H1 (cell line): ENCODE measurements around the gene CFAP61.

Source experiments
- BACH1 ChIP-seq: IDR thresholded peaks from 2 replicates; pipeline ENCODE4 v1.6.1; 2012; ENCODE audit warnings: low read length, improper control_type of control experiment
- EP300 ChIP-seq, 2 experiments: IDR thresholded peaks; 1 replicate in 1 of 2; 2 replicates in 1 of 2; pipeline ENCODE4 v1.6.1; 2011 to 2012; ENCODE audit warnings: low read depth in 2 of 2, low read length in 2 of 2, mild to moderate bottlenecking in 2 of 2, borderline replicate concordance in 1 of 2, inconsistent platforms in 1 of 2, moderate library complexity in 1 of 2
- FOSL1 ChIP-seq: IDR thresholded peaks from 2 replicates; pipeline ENCODE4 v1.6.1; 2011; ENCODE audit warnings: mild to moderate bottlenecking, low read depth, low read length, moderate library complexity; ENCODE audit not compliant: insufficient read depth
- GABPA ChIP-seq: IDR thresholded peaks from 2 replicates; pipeline ENCODE4 v1.6.1; 2011; ENCODE audit warnings: mild to moderate bottlenecking, low read length, moderate library complexity, borderline replicate concordance; ENCODE audit not compliant: insufficient read depth
- JUND ChIP-seq: IDR thresholded peaks from 2 replicates; pipeline ENCODE4 v1.6.1; 2011; ENCODE audit warnings: mild to moderate bottlenecking, improper control_type of control experiment, low read length
- NANOG ChIP-seq: IDR thresholded peaks from 2 replicates; pipeline ENCODE4 v1.6.1; 2011; ENCODE audit warnings: low read length, low read depth, mild to moderate bottlenecking, inconsistent platforms; ENCODE audit not compliant: insufficient read depth, poor library complexity, severe bottlenecking
- ZNF274 ChIP-seq: IDR thresholded peaks from 2 replicates; pipeline ENCODE4 v1.7.0; 2012; ENCODE audit warnings: low read length, borderline replicate concordance; ENCODE audit errors: extremely low read depth
- TF ChIP-seq, protein P1 (sequence below), 3 experiments: IDR thresholded peaks; 1 replicate in 2 of 3; 2 replicates in 1 of 3; pipeline versions ENCODE4 v1.5.1 to v1.6.1; 2011; ENCODE audit warnings: low read length in 3 of 3, mild to moderate bottlenecking in 3 of 3, inconsistent platforms in 2 of 3, low read depth in 1 of 3, moderate library complexity in 1 of 3; ENCODE audit not compliant: insufficient read depth in 1 of 3; ENCODE audit errors: control extremely low read depth in 1 of 3

DNA sequence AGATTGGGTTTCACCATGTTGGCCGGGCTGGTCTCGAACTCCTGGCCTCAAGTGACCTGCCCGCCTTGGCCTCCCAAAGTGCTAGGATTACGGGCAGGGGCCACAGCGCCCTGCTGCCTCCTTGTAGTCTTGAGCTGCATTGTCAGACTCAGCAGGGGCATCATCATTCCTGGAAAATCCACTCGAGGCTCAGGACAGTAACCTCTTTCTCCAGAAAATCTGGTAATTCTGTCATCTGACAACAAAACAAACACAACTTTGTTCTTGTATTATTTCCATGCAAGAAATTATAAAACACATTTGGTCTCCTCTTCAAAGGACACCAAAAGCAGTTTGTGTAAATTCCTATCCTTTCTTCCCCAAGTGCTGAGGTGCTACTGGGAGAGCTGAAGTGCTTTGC lies 178.4 kb downstream of the CFAP61 start:
- TF ChIP-seq BACH1 (no peak), EP300 (IDR thresholded peaks at IDR 0.05; ENCODE audit: borderline replicate concordance in 1 of 2, low read depth in 2 of 2, low read length in 2 of 2) (no peak), GABPA (no peak), ZNF274 (no peak), FOSL1 (no peak), JUND (no peak), NANOG (no peak)
- TF ChIP-seq, protein P1, sequence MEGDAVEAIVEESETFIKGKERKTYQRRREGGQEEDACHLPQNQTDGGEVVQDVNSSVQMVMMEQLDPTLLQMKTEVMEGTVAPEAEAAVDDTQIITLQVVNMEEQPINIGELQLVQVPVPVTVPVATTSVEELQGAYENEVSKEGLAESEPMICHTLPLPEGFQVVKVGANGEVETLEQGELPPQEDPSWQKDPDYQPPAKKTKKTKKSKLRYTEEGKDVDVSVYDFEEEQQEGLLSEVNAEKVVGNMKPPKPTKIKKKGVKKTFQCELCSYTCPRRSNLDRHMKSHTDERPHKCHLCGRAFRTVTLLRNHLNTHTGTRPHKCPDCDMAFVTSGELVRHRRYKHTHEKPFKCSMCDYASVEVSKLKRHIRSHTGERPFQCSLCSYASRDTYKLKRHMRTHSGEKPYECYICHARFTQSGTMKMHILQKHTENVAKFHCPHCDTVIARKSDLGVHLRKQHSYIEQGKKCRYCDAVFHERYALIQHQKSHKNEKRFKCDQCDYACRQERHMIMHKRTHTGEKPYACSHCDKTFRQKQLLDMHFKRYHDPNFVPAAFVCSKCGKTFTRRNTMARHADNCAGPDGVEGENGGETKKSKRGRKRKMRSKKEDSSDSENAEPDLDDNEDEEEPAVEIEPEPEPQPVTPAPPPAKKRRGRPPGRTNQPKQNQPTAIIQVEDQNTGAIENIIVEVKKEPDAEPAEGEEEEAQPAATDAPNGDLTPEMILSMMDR (IDR thresholded peaks at IDR 0.05; ENCODE audit: control extremely low read depth in 1 of 3, insufficient read depth in 1 of 3, low read depth in 1 of 3, low read length in 3 of 3), result no peak
